OCI-LY1 (cell line): ENCODE data around the gene TET1.

ENCODE experiments used
- CTCF ChIP-seq: fragments of 200-600 bp; sonication (generic), shearing (Covaris generic); IDR thresholded peaks from 2 replicates; pipeline ENCODE4 v1.5.1; 2017; ENCODE audit warnings: mild to moderate bottlenecking, antibody characterized with exemption, low read length, moderate library complexity, mixed read lengths
- EZH2 ChIP-seq: fragments of 200-600 bp; sonication (generic), shearing (Covaris generic); IDR thresholded peaks from 2 replicates; pipeline ENCODE4 v1.8.0; 2017; ENCODE audit warnings: borderline replicate concordance, mixed run types, mild to moderate bottlenecking, antibody characterized with exemption, low read length, moderate library complexity, mixed read lengths

GRCh38 chr10:68597407-68597806 lies 37.3 kb downstream of the TET1 start:
- no peak for TF ChIP-seq EZH2
- no peak for TF ChIP-seq CTCF
